Activated CD8-positive, alpha-beta memory T cell treated with anti-CD3 and anti-CD28 coated beads, Interleukin-2, amount 50 U/mL, for 1 hour (primary cell): ENCODE results near the gene DNAH9.

Experiments used
- DNase-seq: peaks from one replicate; pipeline ENCODE4 v3.0.0-alpha.2; 2020; ENCODE audit errors: extremely low read depth

DNAH9 gene

DNA sequence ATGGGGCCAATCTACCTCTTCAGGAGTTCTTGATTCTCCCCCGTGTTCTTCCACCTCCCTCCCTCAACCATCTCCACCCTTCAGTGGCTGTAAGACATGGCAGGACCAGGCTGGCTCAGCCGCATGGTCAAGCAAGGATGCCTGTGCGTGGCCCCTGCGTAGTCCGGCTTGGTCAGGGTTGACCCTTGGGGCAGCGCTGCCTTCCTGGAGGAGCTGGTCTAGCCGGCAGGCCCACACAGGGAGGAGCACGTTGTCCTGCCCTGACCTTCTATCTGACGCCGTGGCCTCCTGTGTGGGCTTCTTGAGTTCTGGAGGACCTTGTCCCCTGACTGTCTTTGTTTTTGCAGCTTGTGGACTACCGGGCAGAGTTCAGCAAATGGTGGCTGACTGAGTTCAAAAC lies 169.8 kb downstream of the DNAH9 start:
- no peak for DNase-seq

DNA sequence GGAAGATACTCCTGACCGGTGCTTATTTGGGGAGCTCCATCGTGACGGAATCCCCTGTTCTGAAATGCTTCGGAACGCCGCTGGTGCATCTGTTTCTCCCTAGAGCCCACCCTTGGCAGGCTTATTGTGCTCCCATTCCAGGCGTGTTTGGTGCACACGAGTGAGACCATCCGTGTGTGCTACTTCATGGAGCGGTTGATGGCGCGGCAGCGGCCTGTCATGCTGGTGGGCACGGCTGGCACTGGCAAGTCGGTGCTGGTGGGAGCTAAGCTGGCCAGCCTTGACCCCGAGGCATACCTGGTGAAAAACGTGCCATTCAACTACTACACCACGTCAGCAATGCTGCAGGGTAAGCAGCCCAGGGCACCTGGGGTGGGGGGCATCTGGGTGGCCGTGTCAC lies 170.7 kb downstream of the DNAH9 start:
- no peak for DNase-seq

DNA sequence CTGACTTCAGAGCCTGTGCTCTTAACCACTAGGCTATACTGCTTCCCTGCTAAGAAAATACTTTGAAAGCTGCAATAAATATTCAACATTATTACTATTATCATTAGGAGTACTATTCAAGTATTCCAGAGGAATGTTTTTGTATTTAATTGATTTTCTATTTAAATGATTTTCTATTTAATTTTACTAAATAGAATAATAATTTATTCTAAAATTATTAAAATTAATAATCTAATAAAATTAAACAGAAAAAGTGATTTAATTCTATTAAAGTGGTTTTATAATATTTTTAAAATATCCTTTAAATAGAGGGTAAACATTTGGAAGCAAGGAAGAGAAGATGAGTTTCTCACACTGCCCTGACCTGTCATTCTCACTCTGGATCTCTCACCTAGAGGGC lies 173.8 kb downstream of the DNAH9 start:
- DNase-seq, result no peak

DNA sequence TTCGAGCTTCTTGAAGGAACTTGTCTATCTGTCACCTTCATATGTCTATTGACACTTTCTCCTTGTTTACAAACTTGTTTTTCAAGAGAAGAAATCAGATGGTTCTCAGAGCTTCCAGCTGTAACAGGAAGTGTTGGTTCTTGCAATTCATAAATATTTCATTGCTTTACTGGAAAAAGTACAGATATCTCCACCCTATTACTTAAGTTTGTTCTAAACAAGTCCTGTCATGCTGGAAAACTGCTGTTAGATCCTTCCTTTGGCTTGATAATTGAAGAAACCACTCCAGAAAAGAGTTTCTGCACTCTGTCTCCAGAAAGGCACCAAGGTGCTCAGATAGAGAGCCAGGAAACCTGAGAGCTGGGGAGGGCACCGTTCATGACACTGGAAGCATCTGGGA lies 181.6 kb downstream of the DNAH9 start:
- no peak for DNase-seq

DNA sequence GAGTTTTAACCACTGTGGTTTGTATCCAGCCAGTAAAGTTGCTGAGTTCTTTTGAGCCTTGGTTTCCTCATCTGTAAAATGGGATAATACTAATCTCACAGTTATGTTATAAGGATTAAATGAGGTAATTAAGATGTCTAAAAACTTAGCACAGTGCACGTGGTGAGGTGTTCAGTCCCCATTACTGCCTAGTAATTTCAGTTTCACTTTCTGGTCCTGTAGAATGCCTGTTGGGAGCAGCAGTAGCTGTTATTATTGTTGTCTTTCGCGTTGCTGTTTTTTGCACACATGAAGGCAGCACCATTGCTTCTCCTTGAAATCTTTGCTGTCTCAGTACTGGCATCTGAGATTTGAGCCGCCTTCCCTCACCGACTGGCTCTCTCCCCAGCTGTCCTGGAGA lies 182.4 kb downstream of the DNAH9 start:
- DNase-seq, result no peak

DNA sequence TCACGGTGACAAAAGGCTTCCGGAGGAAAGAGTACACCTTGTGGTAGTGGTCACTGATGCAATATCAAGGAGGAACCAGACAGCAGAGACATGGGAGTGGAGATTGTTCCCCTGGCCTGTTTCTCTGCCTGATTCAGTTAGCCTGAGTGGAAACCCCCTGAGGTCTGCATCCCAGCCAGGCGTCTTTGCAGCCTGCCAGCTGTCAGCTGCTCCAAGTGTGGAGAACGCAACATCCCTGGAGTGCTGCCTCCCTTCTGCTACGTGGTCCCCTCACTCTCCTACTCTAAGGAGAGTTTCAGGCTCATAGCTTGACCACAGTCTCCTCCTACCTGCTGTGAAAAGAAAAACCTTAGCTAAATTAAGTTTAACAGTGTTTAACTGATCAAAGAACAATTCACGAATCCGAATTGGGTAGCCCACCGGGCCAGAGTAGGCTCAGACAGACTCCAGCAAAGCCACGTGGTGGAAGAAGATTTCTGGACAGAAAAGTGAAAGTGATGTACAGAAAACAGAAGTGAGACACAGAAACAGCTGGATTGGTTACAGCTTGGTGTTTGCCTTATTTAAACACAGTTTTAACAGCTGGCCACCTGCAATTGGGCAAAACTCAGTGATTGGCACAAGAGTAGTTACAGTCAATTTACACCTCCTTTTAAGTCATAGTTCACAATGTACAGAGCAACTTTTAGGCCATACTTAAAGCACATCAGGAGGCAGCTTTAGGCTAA lies 188.6 kb downstream of the DNAH9 start:
- DNase-seq, result no peak

GRCh38 chr17:11795906-11796305 lies 197.6 kb downstream of the DNAH9 start:
- no peak for DNase-seq

GRCh38 chr17:11797803-11798202 lies 199.5 kb downstream of the DNAH9 start:
- DNase-seq, result no peak

DNA sequence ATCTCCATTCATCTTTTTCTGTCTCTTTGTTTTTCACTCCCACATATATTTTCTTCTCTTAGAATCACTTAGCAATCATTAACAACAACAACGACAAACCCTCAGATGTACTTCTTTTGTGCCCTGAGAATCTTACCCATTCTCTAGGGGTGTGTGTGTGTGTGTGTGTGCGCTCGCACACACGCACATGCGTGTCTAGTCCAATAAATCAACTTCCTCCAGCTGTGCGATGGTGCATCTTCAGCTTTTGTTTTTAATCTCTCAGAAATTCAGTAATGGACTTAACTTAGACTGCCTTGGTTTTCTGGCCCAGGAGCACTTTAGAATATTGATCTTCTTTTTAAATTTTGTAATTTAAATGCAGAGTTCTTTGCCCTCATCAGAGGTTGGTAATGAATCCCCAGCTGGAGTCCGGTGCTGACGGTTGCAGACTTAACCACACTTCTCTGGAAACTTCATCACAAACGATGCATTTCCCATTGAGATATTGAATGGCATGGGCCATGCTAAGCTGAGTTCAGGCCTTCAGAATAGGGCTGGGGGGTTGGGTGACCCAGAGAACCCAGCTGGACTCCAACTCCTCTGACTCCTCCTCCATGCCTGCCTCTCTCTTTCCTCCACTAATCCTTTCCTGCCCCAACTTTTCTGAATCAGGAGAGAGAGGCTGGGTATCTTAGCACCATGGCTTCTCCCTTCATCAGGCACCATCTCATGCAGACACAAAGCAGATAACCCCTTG lies 205.1 kb downstream of the DNAH9 start:
- DNase-seq, result no peak

GRCh38 chr17:11805138-11805537 lies 206.9 kb downstream of the DNAH9 start:
- DNase-seq, result no peak

DNA sequence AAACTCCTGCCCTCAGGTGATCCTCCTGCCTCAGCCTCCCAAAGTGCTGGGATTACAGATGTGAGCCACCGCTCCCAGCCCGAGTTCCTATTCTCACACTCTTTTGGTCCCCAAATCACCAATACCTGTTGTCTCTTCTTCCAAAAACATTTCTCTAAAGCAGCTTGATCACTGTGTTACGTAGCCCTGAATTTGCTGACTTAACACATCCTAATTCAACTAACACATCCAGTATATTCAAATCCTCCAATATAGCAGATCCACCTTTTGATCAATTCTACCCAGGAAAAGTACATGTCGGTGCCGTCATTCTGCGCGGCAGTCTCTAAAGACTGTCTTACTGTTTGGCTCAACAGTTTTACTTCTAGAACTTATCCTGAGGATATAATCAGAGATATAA lies 207.7 kb downstream of the DNAH9 start:
- DNase-seq, result no peak

DNA sequence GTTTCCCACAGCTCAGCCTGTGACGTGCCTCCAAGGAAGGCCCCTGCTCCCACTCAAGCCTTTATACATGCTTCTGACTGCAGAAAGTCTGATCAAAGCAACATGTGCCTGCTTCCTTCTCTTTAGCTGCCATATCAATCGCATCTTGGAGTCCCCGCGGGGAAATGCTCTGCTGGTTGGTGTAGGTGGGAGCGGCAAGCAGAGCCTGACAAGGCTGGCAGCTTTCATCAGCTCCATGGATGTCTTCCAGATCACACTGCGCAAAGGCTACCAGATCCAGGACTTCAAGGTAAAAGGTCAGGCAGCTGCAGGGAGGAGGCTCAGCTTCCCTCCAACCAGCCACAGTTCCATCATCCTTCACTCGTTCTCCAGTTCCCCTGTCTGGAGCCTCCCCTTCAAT lies 209.3 kb downstream of the DNAH9 start:
- DNase-seq, result no peak

DNA sequence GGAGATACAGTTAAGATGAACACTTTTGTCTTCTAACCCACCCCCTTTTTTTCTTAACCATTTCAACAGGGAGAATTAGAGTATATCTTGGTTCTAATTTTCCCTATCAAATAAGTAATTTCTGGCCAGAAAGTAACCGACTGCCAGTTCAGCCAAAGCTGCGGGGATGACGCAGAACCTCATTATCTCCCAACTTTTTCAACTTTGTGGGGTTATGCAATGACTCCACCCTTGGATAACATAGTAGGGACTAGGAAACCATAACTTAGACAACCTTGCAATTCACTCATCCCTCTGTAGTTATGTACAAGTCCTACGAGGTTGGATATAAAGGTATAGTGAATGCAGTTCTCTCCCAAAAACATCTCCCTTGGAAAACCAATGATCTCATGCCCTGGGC lies 215.0 kb downstream of the DNAH9 start:
- DNase-seq, result no peak

DNA sequence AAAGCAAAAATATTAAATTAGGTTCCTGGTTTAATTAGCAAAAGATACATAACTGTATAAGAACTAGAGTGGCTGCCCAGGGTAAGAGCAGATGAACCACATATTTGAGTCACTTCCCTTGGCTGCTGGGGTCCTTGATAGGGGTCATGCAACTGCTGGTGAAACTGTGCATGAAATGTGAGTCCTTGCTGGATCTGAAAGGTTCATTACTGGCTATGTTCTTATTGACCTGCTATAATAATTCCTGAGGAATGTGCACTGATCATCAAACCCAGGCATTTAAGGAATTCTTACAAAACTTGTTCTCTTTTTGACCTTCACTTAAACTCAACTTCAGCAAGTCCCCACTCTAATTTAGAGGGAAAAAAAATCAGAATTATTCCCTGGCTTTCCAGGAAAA lies 215.6 kb downstream of the DNAH9 start:
- no peak for DNase-seq

DNA sequence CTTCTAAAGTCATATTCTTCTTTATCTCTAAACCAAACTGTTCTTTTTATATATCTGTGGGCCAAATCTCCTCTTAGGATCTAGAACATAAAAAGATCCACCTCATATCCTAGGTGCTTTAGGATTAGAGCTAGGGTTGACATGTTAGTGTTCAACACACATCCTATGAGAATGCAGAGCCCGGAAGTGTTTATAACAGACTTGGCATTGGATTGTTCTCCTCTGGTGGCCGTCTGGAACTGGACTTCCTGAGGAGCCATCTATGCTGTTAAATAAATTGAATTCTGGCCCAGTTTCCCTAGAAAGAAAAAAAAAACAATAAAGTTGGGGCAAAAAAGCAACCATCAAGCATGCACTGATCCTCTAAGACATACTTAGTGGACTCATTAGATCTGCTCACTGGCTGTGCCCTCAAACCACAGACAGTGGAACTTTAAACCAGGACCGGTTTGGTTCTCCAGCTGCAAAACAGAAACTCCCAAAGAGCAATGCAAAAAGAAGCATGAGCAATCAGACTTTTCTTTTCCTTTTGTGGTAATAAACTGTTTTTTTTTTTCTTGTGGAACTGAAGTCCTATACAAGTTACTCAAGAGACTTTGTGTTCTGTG lies 216.5 kb downstream of the DNAH9 start:
- no peak for DNase-seq

DNA sequence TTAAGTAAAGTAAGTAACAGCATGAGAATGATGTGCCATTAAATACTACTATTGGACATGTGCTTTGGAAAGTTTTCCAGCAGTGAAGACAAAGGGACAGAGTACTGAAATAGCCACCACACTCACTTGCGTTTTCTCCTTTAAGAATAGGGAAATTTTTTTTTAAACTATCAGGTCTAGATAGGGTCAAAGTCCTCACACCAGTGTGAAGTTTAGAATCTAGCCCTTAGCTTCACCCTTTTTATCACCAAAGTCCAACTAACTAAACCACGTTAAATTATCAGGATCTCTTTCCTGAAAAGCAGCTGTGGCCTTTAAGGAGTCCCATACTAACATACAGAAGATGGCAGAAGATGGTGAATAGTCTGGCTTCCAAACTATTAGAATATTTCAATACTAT lies 218.1 kb downstream of the DNAH9 start:
- DNase-seq, result no peak

DNA sequence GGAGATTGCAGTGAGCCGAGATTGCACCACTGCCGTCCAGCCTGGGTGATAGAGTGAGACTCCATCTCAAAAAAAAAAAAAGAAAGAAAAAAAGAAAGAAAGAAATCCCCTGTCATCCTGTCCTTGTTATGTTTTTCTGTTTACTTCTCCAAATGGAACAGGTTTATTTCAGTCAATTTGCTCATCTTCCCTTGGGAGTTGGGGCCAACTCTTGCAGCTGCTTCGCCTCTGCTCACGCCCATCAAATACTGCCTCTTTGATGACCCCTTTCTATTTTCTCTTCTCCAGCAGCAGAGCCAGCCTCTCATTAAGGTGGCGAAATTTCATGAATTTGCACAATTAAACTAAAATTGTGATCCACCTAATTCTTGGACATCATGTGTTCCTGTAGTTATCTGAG lies 225.6 kb downstream of the DNAH9 start:
- no peak for DNase-seq

GRCh38 chr17:11825572-11826209 lies 227.4 kb downstream of the DNAH9 start:
- no peak for DNase-seq

- no peak for DNase-seq
Observed at GRCh38 chr17:11832401-11833137, 234.3 kb downstream of the DNAH9 start.

DNA sequence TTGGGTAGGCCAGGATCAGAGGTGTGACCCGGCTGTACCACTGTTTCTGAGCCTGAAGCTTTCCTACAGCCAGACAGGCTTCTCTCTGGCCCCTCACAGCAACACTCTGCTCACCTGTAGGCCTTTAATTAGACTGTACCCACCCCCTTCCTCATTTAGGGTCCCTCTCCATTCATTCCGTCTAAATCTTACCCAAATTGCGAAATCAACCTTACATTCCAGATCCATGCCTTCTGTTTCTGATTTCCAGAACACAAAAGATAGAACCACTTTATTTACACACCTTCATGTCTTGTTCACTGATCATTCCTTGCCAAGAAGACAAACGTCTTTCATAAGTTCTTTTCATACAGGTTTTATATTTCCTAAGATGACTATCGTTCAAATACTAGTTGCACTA lies 238.2 kb downstream of the DNAH9 start:
- no peak for DNase-seq

GRCh38 chr17:11840052-11840451 lies 241.8 kb downstream of the DNAH9 start:
- DNase-seq, result no peak

GRCh38 chr17:11840831-11841230 lies 242.6 kb downstream of the DNAH9 start:
- DNase-seq, result no peak
